GM19193 (cell line): ENCODE data around the gene SLC25A11.

Source experiments
- POLR2A ChIP-seq: IDR thresholded peaks from 4 replicates; pipeline ENCODE4 v1.6.1; 2011; ENCODE audit not compliant: insufficient read depth, insufficient read length; ENCODE audit errors: extremely low read depth

Gene SLC25A11

DNA sequence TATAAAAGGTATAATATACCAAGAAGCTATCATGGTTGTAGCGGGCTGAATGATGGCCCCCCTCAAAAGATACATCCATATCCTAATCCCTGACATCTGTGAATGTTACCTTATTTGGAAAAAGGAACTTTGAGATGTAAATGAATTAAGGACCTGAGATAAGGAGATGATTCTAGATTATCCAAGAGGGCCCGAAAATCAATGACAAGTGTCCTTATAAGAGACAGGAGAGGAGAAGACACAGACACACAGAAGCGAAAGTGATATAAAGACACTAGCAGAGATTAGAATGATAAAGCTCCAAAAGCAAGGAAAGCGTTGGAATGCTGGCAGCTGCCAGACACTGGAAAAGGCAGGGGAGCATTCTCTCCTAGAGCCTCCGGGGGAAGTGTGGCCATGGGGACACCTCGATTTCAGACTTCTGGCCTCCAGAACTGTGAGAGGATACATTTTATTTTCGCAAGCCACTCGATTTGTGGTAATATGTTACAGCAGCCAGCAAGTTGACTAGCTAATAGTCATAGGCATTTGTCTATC is 20.3 kb downstream of the SLC25A11 start:
- TF ChIP-seq POLR2A: no peak

- TF ChIP-seq POLR2A: no peak
Measured at GRCh38 chr17:4913994-4914393, 25.9 kb downstream of the SLC25A11 start.

- no peak for TF ChIP-seq POLR2A
Measured at GRCh38 chr17:4908711-4909496, 30.9 kb downstream of the SLC25A11 start.

DNA sequence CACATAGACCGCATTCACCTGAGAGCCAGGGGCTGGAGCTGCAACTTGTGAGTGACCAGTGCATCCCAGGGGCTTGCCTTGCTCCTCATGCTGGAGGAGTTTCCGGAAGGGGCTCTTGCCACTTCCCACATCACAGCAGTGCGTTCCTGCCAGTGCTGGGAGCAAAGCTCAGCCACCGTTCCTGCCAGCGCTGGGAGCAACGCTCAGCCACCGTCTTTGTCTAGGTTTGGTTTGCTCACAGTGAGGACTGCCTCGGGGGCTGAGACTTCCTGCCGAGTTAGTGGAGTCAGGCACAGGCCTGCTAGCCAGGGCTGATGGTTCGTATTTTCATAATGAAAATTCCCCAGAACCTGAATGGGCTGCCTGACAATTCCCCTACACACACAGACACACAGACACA is 31.5 kb downstream of the SLC25A11 start:
- no peak for TF ChIP-seq POLR2A

- TF ChIP-seq POLR2A: no peak
Measured at GRCh38 chr17:4903051-4903818, 36.6 kb downstream of the SLC25A11 start, which contains the start of gene CHRNE. TSS of gene CHRNE (minus strand) at chr17:4903098. CDS start at chr17:4903063, 35 bp downstream.

GRCh38 chr17:4902540-4902939 is 37.3 kb downstream of the SLC25A11 start:
- TF ChIP-seq POLR2A: no peak

GRCh38 chr17:4901648-4902344 is 38.0 kb downstream of the SLC25A11 start:
- TF ChIP-seq POLR2A: no peak

DNA sequence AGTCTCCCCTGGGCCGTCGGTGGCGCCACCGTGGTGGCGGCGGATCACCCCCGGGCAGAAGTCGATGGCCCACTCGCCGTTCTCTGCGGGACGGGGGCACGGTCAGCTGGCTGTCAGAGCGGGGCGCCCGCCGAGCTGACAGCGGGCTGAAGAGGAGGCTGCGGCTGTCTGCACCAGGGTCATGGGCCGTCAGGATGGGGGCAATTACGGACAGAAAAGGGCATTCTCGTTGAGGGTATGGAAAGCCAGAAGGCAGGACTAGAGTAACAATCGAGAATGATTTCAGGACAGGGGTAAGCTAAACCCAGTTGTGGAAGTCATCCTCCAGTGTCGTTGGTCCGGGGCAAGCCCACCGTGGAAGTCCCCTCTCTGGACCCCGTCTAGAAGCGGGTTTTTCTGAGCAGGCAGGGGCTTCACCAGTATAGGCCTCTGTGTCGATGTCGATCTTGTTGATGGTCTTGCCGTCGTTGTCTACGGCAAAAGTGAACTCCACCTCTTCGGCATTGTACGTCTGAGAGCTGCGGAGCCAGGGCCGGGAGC is 38.7 kb downstream of the SLC25A11 start:
- TF ChIP-seq POLR2A: no peak

DNA sequence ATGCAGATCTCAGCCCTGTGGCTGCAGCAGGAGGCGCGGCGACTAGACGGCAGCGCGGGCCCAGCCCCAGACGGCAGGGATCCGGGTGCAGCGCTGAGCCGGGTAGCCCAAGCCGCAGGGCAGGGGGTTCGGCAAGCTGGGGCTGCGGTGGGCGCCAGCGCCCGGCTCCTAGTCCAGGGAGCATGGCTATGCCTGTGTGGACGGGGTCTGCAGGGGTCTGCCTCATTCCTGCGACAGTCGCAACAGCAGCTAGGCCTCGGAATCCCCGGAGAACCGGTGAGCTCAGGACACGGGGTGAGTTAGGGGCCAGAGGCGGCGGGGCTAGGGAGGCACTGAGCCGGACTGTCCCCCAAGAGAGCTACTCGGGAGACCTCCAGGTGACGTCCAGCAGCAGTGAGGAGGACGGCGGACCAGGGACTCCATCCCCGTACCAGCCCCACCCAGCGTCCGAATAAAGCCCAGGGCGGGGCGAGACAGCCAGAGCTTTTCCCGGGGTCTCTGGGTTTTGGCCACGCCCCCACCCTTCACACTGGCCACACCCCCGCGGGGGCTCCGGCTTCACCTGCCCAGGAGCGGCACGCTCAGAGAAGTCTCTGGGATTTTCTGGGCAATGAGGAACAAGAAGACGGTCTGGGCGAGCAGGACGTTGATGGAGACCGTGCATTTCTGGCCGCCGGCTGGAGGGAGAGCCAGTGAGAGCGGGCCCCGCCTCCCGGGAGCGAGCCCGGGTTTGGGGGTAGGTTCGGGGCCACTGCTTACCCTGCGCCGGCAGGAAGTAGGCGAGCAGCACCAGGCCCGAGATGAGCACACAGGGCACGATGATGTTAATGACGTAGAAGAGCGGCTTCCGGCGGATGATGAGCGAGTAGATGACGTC is 39.4 kb downstream of the SLC25A11 start:
- TF ChIP-seq POLR2A: no peak

DNA sequence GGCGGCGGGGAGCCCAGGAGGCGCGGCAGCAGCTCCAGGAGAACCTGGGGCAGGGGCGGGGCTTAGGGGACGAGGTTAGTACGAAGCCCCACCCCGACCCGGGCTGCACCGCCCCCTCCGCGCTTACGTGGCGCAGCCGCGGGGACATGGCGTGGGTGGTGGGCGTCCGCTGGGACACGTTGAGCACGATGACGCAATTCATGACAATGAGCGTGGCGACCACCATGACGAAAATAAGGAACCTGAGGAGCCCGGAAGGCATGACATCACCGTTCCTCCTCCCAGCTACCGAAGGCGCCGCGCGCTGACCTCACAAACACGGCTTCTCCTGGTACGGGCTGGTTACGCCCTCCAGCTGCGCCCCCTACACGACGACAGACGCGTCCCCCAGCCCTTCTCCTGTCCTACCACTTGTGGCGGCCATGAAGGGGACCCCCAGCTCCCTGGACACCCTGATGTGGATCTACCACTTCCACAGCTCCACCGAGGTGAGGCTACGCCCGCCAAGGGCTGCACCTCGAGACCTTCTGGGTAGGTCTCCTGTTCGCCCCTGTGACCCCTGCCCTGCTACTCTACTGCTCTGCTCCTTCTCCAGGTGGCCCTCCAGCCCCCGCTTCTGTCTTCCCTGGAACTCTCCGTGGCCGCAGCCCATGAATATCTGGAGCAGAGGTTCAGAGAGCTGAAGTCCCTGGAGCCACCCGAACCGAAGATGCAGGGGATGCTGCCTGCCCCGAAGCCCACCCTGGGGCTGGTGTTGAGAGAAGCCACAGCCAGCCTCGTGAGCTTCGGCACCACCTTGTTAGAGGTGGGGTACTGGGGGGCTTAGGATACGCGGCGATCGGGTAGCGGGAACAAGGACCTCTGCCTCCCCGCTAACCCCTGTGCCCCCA is 40.3 kb downstream of the SLC25A11 start, which contains the start of gene C17orf107:
C17orf107 (plus strand) TSS at position 196 of the 890 bp plus-strand sequence; CDS start at position 423, 227 bp downstream.
- TF ChIP-seq POLR2A: no peak

GRCh38 chr17:4898927-4899326 is 40.9 kb downstream of the SLC25A11 start:
- TF ChIP-seq POLR2A: no peak

GRCh38 chr17:4898351-4898750 is 41.5 kb downstream of the SLC25A11 start:
- no peak for TF ChIP-seq POLR2A

- TF ChIP-seq POLR2A: no peak
Measured at GRCh38 chr17:4897785-4898184, 42.1 kb downstream of the SLC25A11 start.
